WERI-Rb-1 (cell line): ENCODE results near the gene CCDC83.

ENCODE experiments used
- DNase-seq: peaks from one replicate; pipeline ENCODE4 v3.0.0-alpha.2; 2020
- H3K27ac ChIP-seq: fragments of 250-450 bp; sonication (Bioruptor Pico); 2 replicates; pipeline ENCODE4 v1.5.1; 2020; ENCODE audit warnings: mild to moderate bottlenecking, moderate library complexity
- H3K27me3 ChIP-seq: fragments of 250-450 bp; sonication (Bioruptor Pico); 2 replicates; pipeline ENCODE4 v1.5.1; 2021; ENCODE audit warnings: mild to moderate bottlenecking, low read depth, moderate library complexity; ENCODE audit not compliant: insufficient read depth, severe bottlenecking
- H3K36me3 ChIP-seq: fragments of 250-450 bp; sonication (Bioruptor Pico); 2 replicates; pipeline ENCODE4 v1.5.1; 2020; ENCODE audit warnings: mild to moderate bottlenecking, moderate library complexity
- H3K4me3 ChIP-seq: 2 replicates; pipeline ENCODE4 v1.5.1; 2011; ENCODE audit warnings: low read depth, mild to moderate bottlenecking, control low read depth, low read length
- H3K9me3 ChIP-seq: fragments of 250-450 bp; sonication (Bioruptor Pico); 2 replicates; pipeline ENCODE4 v1.5.1; 2021; ENCODE audit warnings: mild to moderate bottlenecking, moderate library complexity; ENCODE audit not compliant: severe bottlenecking
- TF ChIP-seq, protein P1 (sequence below): IDR thresholded peaks from 2 replicates; pipeline ENCODE4 v1.5.1; 2011; ENCODE audit warnings: low read depth, mild to moderate bottlenecking, control low read depth, inconsistent platforms, low read length

Gene CCDC83

DNA sequence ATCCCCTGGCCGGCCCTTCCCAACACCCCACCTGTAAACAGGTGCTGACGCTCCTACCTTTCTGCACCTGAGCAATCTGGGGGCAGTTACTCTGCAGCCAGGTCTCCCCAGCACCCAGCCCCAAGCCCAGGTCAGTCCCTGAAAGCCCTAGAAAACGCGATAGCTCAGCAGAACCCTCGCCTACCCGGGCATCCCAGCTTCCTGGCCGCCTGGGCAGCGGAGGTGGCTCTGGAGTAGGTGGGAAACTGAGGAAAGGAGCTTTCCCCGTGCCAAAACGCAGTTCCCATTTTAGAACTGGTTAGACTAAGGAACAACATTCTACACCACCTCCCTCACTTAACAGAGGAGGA, 44.7 kb upstream of the CCDC83 start:
- no peak overlapping the region for H3K27ac ChIP-seq
- no peaks in the 10 kb centered on the region for H3K27me3 ChIP-seq
- peak overlapping the region; percentile 61 for H3K4me3 ChIP-seq
- TF ChIP-seq, protein P1, sequence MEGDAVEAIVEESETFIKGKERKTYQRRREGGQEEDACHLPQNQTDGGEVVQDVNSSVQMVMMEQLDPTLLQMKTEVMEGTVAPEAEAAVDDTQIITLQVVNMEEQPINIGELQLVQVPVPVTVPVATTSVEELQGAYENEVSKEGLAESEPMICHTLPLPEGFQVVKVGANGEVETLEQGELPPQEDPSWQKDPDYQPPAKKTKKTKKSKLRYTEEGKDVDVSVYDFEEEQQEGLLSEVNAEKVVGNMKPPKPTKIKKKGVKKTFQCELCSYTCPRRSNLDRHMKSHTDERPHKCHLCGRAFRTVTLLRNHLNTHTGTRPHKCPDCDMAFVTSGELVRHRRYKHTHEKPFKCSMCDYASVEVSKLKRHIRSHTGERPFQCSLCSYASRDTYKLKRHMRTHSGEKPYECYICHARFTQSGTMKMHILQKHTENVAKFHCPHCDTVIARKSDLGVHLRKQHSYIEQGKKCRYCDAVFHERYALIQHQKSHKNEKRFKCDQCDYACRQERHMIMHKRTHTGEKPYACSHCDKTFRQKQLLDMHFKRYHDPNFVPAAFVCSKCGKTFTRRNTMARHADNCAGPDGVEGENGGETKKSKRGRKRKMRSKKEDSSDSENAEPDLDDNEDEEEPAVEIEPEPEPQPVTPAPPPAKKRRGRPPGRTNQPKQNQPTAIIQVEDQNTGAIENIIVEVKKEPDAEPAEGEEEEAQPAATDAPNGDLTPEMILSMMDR: no peak
- no peaks in the 10 kb centered on the region for H3K36me3 ChIP-seq
- DNase-seq: no peak
- no peaks in the 10 kb centered on the region for H3K9me3 ChIP-seq

DNA sequence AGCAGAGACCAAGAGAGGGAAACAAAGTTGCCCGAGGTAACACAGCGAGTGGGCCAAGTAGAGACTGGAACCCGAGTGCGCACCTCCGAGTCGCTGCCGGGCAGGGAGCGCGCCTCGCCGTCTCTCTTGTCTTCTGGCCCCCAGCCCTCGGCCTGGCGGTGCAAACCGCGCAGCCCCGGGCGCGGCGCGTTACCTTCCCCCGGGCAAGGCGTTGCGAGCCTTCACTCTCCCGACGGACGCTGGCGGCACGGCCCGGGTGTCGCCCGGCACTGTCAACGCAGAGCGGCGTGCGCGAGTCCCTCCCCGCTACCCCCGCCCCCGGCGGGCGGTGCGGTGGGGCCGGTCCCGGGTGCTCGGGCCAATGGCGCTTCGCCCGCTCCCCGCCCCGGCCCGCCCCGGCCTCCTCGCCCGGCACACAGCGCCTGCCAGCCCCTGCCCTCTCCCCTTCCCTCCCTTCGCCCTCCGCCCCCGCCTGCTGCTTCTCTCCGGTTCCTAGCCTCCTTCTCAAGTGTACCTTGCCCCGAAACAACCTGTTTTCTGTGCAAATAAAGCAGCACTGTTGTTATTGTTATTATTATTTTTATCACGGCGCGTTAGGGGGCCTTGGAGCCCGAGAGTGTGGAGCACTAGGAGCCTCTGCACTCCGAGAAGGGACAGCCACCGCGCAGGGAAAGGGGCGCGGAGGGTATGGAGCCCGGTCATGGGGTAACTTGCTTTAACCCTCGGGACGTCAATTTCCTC, 44.1 kb upstream of the CCDC83 start, which contains the start of gene SYTL2:
TSS of gene SYTL2 (minus strand) at position 271 of the 741 bp plus-strand sequence. CDS start 53,416 bp downstream, outside the sequence.
- Histone ChIP-seq H3K4me3 (peak within 1 kb of the TSS; percentile 61), H3K9me3 (no peaks in the 10 kb centered on the region), H3K27me3 (no peaks in the 10 kb centered on the region), H3K27ac (no peak within 1 kb of the TSS), H3K36me3 (no peaks in the 10 kb centered on the region)
- TF ChIP-seq, protein P1: no peak
- DNase-seq: peak; percentile 82

DNA sequence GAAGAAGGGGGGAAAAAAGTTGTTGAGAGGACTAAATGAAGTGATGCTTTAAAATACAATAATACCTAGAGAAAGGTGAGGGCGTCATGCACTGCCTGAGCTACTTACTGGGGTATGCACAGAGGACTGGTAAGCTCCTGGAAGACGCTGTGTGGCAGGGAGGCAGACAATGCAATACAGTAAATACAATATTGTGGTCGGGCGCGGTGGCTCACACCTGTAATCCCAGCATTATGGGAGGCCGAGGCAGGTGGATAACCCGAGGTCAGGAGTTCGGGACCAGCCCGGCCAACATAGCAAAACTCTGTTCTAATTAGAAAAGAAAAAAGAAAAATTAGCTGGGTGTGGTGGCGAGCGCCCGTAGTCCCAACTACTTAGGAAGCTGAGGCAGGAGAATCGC, 43.6 kb upstream of the CCDC83 start:
- H3K27ac ChIP-seq: no peak overlapping the region
- no peak for DNase-seq
- H3K9me3 ChIP-seq: no peaks in the 10 kb centered on the region
- H3K27me3 ChIP-seq: no peaks in the 10 kb centered on the region
- peak overlapping the region; percentile 61 for H3K4me3 ChIP-seq
- TF ChIP-seq, protein P1: no peak
- H3K36me3 ChIP-seq: no peaks in the 10 kb centered on the region

DNA sequence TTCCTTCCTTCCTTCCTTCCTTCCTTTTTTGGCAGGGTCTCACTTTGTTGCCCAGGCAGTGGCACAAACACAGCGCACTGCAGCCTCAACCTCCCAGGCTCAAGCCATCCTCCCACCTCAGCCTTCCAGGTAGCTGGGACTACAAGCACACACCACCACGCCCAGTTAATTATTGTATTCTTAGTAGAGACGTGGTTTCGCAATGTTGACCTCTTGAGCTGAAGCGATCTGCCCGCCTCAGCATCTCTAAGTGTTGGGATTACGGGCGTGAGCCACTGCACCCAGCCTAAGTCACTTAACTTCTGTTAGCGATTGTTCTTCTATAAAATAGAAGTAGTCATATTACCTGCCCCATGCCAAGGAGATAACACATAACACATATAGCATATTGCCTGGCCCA, 41.5 kb upstream of the CCDC83 start:
- Histone ChIP-seq H3K4me3 (no peak overlapping the region), H3K36me3 (no peaks in the 10 kb centered on the region), H3K27ac (no peak overlapping the region), H3K27me3 (no peaks in the 10 kb centered on the region), H3K9me3 (no peaks in the 10 kb centered on the region)
- TF ChIP-seq, protein P1: no peak
- no peak for DNase-seq

DNA sequence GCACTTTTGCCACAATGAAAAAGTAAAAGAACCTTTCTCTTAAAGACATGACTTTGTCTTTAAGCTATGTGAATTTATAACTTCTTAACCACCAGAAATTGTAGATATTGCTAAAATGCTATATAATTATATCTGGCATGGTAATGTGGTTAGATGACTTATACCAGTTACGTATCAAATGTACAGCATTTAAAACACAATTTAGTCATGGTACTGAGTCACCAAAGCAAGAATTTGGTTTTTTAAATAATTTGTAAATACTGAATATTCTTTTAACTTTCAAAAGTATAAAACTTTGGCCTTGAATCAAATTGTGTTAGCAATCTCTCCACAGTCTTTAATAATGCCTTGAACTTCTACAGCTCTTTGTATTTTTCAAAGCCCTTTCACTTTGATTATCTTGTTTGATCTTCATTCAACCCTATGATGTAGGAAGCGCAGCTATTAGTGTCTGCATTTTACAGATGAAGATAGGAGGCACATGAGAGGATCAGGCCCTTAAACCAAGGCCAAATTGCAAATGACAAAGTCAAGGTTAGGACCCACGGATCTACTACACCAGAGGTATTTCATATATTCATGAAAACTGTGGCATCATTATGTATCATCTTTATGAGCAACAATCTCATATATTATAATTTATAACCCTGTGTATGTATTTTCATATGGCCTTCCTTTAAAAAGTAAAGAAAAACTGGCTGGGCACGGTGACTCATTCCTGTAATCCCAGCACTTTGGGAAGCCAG, 39.8 kb upstream of the CCDC83 start:
- Histone ChIP-seq H3K27me3 (no peaks in the 10 kb centered on the region), H3K4me3 (no peak overlapping the region), H3K9me3 (no peaks in the 10 kb centered on the region), H3K27ac (no peak overlapping the region), H3K36me3 (no peaks in the 10 kb centered on the region)
- TF ChIP-seq, protein P1: no peak
- no peak for DNase-seq
